Measurements from ENCODE around the gene ANKDD1B.
"Not testable (repeated sequence)": the region's sequence is repeated elsewhere in the genome, so short reads cannot be mapped to it uniquely, and the experiment has no call there.

Gene ANKDD1B

DNA sequence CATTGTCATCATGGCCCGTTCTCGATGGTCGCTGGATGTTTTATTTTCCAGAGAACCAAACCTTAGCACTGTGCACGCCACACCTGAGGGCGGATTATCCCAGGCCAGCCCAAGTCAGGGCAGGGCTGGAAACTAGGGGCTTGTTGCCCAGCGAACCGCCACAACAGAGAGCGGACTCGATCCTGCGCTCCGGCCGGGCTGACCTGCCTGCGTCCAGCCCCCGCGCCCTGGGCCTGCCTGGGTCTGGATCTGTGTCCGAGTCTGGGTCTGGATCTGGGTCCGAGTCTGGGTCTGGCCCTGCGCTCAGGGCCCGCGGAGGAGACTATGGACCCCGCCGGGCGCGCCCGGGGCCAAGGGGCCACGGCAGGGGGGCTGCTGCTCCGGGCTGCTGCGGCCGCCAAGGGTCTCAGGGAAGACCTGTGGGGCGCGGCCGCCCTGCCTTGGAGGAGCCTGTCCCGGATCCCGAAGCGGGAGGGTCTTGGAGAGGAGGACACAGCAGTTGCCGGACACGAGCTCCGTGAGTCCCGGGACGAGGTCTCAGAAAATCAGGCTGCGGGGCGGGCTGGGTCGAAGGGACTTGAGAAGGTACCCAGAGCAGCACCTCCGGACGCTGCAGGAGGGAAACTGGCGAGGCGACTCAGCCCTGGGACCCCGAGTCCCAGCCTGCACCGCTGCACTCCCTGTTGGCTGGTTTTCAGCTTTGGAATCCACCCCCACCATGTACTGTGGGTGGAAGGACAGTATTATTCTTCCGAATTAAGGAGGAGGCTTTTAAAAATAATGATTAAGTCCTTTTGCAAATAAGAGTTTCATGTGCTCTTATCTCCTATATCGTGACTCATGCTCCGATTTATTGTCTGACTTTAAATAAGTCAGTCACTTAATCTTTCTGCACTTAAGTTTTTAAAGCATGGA lies at the start of gene ANKDD1B:
ANKDD1B (plus strand) TSS at position 143 of the 915 bp plus-strand sequence; CDS start at position 325, 182 bp downstream.
- peak in 17 of 56 donors; percentile 3 to 31 (median 10) for DNase-seq

DNA sequence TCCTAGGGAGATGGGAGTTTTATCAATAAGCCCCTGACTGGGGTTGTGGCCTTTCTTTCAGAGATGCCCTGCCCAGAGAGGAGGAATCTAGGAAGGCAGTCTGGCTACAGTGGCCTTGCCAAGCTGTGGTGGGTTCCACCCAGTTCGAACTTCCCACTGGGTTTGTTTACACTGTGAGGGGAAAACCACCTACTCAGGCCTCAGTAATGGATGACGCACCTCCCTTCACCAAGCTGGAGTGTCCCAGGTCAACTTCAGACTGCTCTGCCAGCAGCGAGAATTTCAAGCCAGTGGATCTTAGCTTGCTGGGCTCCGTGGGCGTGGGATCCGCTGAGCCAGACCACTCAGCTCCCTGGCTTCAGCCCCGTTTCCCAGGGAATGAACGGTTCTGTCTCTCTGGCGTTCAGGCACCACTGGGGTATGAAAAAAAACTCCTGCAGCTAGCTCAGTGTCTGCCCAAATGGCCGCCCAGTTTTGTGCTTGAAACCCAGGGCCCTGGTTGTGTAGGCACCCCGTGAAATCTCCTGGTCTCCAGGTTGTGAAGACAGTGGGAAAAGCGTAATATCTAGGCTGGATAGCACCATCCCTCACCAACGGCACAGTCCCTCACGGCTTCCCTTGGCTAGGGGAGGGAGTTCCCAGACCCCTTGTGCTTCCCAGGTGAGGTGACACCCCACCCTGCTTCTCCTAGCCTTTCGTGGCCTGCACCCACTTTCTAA lies 45.1 kb upstream of the ANKDD1B start:
- not testable (repeated sequence) for DNase-seq

DNA sequence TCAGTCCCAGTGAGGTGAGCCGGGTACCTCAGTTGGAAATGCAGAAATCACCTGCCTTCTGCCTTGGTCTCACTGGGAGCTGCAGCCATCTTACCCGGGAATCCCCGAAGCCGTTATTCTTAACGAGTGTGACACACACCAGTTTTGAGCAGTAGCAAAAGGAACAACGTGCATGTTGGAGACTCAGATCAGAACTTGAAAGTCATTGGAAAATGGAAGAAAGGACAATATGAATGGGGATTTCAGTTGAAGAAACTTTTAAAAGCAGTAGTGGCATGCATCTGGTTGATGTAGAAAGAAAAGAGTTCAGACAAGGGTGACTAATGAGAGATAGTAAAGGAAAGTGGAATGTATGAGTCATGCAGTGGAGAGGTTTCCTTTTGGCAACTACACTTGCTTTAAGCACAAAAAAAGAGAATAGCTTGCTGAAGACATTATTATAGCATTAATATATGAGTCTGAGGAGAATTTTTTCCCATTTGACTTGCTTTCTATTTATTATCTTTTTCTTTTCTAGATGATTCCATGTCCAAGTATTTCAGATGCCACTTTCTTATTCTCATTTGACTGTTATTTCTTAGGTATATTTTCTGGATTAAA lies 44.4 kb upstream of the ANKDD1B start:
- DNase-seq, result no peak

DNA sequence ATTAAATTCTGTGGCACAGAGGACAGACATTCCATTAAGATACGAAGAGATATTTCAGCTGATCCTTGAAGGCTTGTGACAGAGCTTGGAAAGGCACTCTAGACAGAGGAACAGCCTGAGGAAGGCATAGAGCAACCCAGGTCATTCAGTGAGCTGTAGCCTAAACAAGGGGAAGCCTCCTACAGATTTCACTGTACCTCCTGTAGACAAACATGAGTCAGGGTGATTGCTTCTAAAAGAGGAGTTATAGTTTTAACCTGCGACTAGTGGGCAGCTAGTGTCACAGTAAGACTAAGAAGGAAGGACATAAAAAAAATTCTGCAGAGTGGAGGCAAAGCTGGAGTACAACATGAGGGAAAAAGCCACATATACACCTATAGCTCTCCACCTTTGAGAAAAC lies 43.5 kb upstream of the ANKDD1B start:
- no peak for DNase-seq

DNA sequence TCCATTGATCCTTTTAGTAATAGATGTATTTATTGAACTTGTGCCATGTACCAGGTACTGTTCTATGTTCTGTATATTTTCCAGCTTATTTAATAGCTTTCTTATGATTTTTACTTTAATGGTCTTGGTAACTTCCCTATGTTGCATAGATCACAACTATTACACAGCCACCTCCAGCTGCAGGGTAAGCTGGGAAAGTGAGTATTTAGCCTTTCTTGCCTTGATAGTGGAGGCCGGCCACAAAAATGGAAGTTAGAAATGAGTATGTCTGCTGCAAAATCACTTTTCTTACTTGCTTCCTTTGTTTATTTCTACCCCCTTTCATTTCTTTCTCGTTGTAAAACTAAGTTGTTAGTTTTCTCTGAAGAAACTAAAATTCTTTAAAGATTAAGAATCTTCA lies 43.1 kb upstream of the ANKDD1B start:
- DNase-seq, result no peak

DNA sequence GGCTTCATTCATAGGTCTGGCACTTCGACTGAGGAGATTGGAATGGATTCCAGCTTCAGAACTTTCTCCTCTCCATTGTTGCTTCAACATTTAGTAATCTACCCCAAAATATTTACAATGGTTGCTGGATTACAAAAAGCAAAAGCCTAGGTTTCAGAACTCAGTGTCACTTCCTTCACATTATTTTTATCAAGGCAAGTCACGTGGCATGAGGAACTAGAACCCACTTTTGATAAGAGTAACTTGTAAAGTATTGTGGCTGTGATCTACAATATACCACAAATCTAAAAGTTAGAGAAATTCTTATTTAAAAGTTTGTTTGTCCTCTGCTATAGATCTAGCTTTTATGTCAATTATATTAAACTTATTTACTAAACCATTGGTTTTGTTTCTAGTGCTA lies 39.7 kb upstream of the ANKDD1B start:
- no peak for DNase-seq

DNA sequence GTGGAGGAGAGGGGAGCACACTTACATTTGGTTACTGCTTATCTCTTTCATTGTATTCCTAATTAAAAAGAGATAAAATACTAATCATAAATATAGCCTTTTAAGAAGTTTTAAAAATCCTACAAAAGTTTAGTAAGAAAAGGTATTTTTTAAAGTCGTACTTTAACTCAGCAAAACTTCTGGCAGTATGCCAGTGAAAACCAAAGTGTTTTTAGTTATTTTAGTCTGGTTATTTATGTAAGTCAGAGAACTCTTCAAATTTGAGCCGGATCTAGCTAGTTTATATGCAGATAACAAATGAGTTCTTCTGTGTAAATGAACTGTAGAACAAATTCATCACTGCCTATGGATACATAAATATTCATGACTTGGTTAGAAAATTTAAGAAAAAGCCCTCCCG lies 36.5 kb upstream of the ANKDD1B start:
- no peak for DNase-seq

DNA sequence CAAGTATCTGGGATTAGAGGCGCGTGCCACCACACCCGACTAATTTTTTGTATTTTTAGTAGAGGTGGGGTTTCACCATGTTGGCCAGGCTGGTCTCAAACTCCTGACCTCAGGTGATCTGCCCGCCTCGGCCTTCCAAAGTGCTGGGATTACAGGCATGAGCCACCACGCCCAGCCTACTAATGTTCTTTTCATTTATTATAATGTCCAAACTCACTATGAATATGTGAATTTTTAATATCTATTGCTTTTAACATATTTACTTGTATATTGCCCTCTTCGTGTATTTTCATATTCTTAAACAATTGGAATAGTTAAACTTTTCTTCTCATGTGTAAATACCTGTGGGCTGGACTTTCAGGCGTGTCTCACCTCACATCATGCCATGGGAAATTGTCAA lies 33.0 kb upstream of the ANKDD1B start:
- DNase-seq, result not testable (repeated sequence)

DNA sequence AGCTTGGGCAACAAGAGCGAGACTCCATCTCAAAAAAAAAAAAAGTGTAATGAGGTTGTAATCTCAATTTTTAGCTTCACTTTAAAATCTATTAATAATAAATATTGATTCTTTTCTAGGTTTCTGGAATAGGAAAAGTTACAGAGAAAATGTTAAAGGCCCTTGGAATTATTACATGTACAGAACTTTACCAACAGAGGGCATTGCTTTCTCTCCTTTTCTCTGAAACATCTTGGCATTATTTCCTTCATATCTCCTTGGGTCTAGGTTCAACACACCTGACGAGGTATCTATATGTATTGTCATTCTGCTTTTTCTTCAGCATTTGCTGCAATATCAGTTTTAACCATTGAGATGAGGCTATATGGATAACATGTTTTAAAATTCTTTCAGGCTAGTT lies 26.6 kb upstream of the ANKDD1B start:
- no peak for DNase-seq

DNA sequence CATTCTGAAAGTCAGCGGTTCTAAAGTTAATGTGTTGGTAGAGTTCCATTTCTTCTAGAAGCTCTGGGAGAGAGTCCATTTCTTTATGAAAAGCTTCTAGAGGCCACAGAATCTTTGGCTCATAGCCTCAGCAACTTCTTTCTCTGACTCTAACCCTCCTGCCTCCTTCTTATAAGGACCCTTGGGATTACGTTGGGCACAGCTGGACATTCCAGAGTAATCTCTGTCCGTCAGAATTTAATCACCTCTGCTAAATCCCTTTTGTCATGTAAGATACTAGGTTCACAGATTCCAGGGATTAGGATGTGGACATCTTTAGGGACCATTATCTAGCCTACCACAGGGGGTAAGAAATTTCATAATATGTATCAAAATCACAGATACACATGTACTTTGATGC lies 22.6 kb upstream of the ANKDD1B start:
- no peak for DNase-seq

DNA sequence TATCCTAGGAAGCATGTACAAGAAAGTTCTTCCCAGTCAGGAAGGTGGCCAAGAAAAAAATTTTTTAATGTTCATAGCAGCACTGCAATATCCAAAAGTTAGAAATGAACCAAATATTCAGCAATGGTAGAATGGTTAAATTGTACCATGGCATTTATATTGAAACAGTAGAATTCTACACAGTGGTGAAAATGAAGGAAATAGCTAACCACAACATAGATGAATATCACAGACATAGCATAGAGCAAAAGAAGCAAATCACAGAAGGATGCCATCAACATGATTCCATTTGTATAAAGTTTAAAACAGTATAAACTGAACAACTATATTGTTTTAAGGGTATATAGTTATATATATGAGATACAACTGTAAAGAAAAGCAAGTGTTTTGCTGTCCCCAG lies 10.7 kb upstream of the ANKDD1B start:
- DNase-seq, result no peak

DNA sequence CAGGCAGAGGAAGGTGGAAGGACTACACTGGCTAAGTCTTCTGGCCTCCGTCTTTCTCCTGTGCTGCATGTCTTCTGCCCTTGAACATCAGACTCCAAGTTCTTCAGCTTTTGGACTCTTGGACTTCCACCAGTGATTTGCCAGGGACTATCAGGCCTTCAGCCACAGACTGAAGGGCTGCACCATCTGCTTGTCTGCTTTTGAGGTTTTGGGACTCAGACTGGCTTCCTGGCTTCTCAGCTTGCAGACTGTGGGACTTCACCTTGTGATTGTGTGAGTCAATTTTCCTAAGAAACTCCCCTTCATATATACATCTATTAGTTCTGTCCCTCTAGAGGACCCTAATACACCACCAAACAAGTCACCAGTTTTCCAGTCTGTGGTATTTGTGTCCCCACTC lies 9.7 kb upstream of the ANKDD1B start:
- DNase-seq, result no peak

DNA sequence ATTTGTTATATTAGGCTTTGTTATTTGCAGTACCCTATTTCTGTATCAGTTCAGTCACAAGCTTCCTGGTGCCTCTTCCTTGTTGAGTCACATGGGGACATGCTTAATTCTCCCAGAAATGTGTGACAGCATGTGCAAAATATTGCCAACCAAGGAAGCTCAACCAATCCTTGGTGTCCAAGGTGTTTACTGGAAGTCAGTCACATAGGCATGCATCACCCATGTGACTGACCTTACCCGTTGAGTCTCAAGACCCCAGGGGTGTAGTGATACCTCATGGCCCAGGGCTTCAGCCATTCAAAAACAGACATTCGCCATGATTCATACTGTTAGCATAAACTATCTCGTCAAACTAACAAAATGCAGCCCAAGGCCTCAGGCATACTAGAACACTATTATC lies 9.3 kb upstream of the ANKDD1B start:
- DNase-seq, result no peak

DNA sequence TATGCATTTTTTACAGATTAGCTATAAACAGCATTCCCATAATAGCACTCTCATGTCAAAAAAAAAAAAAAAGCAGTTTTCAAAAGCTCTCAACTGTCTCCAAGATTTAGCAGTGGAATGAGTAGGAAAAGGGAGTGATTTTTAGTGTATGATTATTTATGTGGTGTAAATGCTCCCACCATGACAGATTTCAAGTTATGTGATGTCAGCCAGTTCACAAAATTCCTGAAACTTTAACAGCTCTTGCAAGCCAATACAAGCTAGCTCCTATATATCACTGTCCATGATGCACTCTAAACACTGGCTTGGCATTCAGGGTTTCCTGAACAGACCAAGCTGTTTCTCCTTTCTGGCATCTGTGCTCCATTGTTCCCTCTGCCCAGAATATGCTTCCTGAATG lies 7.9 kb upstream of the ANKDD1B start:
- DNase-seq, result no peak

DNA sequence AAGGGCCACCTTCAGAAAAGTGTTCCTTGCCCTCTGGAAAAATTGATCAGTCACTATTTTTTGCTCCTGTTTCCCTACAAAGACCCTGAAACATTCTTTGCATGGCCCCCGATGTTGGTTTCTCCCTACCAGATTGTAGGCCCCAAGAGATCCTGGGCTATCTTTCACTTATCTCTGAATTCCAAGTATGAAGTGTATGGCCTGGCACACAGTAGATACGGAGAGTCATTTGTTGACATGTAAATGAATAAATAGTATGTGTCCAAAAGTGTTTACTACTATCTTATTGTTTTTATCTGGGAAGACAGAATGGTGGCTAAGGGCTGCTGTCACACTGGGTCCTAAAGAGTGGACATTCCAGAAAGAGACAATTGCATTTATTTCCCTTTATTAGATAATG lies 7.4 kb upstream of the ANKDD1B start:
- DNase-seq, result no peak

DNA sequence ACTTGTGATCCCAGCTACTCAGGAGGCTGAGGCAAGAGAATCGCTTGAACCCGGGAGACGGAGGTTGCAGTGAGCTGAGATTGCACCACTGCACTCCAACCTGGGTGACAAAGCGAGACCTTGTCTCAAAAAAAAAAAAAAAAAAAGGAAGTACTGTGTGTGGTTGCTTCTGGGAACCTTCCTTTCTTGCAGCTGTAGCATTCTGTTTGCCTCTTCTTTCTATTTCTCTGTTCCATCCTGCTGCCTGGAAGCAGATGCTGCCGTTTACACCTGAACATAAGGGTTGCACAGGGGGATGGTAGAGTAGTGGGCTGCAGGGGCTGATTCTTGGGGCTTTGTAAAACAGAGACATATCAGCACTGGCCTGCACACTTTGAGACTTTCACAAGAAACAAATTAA lies 3.9 kb upstream of the ANKDD1B start:
- not testable (repeated sequence) for DNase-seq

DNA sequence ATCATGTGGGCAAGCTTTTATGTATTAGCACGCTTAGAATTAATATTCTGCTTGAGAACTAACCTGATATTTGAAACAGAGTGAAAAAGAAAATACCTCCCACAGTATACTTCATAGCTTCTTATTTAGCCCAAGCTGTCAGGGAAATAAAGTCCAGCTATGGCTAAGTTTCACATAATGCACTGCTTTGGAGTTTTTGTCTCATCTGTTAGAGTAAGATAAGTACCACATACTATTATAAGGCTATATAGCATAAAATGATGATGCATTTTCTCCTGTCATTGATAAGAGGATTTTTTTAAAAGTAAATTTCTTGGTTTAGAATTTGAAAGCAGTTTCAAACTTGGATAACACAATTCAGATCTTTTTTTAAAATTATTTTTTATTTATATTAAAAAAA lies 2.4 kb upstream of the ANKDD1B start:
- DNase-seq, result no peak

DNA sequence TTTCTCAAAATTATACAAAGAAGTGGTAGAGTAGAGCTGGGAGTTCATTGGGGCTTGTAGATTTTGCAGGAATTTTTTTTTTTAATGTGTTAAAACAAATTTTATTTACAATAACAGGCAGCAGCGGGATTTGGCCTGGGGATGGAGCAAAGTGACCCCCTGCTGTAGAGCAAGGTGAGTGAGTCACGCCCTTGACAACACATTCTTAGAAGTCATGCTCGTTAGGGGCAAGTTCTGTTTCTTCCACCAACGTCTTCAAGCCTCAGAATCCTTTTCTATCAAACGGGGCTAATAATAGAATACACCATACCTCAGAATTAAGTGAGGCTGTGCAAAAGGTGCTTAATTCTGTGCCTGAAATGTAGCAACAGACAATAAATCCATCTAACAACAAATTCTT lies 1.1 kb upstream of the ANKDD1B start:
- DNase-seq, result no peak

DNA sequence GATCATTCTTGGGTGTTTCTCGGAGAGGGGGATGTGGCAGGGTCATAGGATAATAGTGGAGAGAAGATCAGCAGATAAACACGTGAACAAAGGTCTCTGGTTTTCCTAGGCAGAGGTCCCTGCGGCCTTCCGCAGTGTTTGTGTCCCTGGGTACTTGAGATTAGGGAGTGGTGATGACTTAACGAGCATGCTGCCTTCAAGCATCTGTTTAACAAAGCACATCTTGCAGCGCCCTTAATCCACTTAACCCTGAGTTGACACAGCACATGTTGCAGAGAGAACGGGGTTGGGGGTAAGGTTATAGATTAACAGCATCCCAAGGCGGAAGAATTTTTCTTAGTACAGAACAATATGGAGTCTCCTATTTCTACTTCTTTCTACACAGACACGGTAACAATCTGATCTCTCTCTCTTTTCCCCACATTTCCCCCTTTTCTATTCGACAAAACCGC lies 368 bp upstream of the ANKDD1B start:
- not testable (repeated sequence) for DNase-seq

DNA sequence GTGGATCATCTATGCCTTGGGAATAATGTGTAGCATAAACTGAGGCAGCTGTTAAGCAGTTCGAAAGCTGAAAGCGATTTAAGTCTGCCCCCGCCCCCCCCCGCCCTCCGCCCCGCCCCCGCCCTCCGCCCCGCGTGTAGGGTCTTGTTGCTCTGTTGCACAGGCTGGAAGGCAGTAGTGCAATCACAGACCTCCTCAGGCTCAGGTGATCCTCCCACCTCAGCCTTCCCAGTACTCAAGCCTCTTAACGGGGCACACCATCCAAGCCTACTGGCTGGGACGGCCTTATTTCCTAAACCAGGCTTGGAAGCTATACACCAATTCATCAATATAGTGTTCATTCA lies 945 bp downstream of the ANKDD1B start:
- DNase-seq, result no peak

DNA sequence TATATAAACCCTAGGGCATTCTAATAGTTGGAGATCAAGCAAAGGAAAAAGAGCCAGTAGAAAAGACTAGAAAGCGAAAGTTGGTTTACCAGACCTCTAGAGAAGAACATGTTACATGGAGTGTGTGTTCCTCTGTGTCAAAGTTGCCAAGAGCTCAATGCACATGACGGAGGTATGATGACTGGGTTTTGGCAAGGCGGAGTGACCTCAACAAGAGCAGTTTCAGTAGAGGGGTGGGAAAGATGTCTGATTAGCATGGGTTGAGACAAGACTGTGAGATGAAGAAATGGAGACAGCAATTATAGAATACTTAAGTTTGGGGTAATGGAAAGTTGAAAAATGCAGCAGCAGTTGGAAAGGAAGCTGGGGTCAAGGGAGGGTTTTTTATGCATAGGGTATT lies 1.6 kb downstream of the ANKDD1B start:
- DNase-seq, result no peak

DNA sequence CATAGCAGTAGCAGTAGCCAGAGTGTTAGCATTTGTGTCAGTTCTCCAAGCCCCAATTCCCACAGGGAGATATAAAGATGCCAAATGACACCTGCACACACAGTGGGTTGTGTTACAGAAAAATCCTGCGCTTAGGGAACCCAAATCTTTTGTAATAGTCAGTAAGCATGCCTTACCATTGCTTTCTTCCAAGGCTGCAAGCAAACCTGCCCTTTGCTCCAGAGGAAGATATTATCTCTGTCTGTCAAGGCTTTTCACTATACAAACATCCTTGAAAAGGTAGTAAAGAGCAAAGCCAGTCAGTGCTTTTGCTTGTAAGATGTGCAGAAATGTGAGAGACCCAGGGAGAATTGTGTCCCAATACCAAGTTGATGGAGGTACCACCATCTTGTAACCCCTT lies 2.9 kb downstream of the ANKDD1B start:
- no peak for DNase-seq

All from amygdala (tissue), 56 donors.